Measurements from ENCODE around the gene RALY.

The RALY gene

DNA sequence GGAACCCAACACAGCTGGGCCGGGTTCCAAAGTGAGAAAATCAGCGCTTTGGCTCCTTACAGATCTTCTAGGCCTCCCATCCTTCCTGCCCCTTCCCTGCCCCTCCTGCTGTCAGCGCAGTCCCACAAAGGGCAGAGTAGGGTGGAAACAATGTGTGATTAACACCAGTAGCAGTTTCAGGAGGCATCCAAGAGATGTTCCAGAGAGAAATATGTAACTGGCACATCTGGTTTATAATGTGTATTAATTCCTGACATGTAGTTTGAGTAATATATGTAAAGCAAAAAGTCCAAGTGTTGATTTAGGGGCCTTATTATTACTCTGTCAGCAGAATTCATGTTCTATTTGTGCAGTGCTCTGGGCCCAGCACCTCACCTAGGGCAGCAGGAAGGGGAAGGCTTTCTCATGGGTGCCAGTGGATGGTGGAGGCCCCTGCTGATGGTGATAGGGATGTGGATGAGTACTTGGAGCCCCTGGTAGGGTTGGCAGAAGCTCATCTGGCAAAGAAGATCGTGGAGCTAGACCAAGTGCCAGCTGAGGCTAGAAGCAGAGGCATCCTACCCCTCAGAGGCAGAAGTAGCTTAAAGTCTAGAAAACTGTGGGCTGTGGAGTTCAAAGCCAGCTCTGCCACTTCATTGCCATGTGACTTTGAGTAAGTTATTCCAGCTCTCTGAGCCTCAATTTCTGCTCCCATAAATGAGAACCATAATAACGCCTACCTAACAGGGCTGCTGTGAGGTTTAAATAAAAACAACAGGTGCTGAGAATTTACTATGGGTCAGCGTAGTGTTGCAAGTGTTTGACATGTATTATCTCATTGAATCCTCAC lies 22.4 kb upstream of the RALY start:
- H3K4me3 ChIP-seq (IDR thresholded peaks at IDR 0.05; ENCODE audit: insufficient read depth, low read depth, low read length), result no peak overlapping the region
- peaks cover 40% of the 10 kb centered on the region for H3K4me1 ChIP-seq (ENCODE audit: low read depth, poor library complexity, severe bottlenecking)
- H4K20me1 ChIP-seq (ENCODE audit: insufficient read depth), result no peaks in the 10 kb centered on the region
- TF ChIP-seq, protein P1, sequence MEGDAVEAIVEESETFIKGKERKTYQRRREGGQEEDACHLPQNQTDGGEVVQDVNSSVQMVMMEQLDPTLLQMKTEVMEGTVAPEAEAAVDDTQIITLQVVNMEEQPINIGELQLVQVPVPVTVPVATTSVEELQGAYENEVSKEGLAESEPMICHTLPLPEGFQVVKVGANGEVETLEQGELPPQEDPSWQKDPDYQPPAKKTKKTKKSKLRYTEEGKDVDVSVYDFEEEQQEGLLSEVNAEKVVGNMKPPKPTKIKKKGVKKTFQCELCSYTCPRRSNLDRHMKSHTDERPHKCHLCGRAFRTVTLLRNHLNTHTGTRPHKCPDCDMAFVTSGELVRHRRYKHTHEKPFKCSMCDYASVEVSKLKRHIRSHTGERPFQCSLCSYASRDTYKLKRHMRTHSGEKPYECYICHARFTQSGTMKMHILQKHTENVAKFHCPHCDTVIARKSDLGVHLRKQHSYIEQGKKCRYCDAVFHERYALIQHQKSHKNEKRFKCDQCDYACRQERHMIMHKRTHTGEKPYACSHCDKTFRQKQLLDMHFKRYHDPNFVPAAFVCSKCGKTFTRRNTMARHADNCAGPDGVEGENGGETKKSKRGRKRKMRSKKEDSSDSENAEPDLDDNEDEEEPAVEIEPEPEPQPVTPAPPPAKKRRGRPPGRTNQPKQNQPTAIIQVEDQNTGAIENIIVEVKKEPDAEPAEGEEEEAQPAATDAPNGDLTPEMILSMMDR (conservative IDR thresholded peaks at IDR 0.05; ENCODE audit: low read depth, low read length), result no peak
- H3K27ac ChIP-seq, result no peak overlapping the region
- no peak overlapping the region for H3K9ac ChIP-seq
- no peaks in the 10 kb centered on the region for H3K36me3 ChIP-seq (ENCODE audit: insufficient read depth)
- H3K79me2 ChIP-seq (ENCODE audit: insufficient read depth, low read depth), result no peaks in the 10 kb centered on the region
- peak overlapping the region; percentile 20; the same call in 1 of the 2 replicates for H2AFZ ChIP-seq (ENCODE audit: low read depth)
- H3K4me2 ChIP-seq, result no peak overlapping the region
- H3K27me3 ChIP-seq (ENCODE audit: insufficient read depth, low read depth), result no peaks in the 10 kb centered on the region

DNA sequence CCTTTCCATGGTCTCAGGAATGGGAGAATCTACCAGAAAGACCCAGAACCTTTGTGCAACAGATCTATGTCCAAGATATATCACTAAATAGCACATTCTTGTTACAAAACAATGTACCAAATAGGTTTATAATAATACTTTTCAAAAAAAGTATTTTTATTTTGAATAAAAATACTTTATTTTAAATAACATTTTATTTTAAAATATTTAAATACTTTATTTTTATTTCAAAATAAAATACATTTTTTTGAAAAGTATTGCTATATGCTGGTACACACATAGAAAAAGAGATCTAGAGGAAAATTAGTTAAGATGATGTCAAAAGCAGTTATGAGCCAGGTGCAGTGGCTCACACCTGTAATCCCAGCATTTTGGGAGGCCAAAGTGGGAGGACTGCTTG lies 16.8 kb upstream of the RALY start:
- Histone ChIP-seq H3K79me2 (ENCODE audit: insufficient read depth, low read depth) (no peaks in the 10 kb centered on the region), H3K27ac (no peak overlapping the region), H3K4me2 (no peak overlapping the region), H3K4me3 (IDR thresholded peaks at IDR 0.05; ENCODE audit: insufficient read depth, low read depth, low read length) (no peak overlapping the region), H2AFZ (ENCODE audit: low read depth) (no peak overlapping the region), H3K4me1 (ENCODE audit: low read depth, poor library complexity, severe bottlenecking) (peaks cover under 1% of the 10 kb centered on the region), H3K9ac (no peak overlapping the region), H3K27me3 (ENCODE audit: insufficient read depth, low read depth) (no peaks in the 10 kb centered on the region), H4K20me1 (ENCODE audit: insufficient read depth) (no peaks in the 10 kb centered on the region), H3K36me3 (ENCODE audit: insufficient read depth) (no peaks in the 10 kb centered on the region)
- TF ChIP-seq, protein P1 (conservative IDR thresholded peaks at IDR 0.05; ENCODE audit: low read depth, low read length), result no peak

DNA sequence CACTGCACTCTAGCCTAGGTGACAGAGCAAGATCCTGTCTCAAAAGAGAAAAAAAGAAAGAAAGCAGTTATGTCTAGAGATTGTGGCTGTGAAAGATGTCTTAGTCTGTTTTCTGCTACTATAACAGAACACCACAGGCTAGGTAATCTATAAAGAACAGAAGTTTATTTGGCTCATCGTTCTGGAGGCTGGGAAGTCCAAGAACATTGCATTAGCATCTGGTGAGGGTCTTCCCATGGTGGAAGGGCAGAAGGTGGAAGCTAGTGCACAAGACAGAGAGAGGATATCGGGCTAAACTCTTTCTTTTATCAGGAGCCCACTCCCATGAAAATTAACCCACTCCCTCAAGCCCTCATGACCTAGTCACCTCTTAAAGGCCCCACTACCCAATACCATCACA lies 16.2 kb upstream of the RALY start:
- Histone ChIP-seq H4K20me1 (ENCODE audit: insufficient read depth) (no peaks in the 10 kb centered on the region), H3K27me3 (ENCODE audit: insufficient read depth, low read depth) (no peaks in the 10 kb centered on the region), H3K4me2 (no peak overlapping the region), H3K9ac (no peak overlapping the region), H3K36me3 (ENCODE audit: insufficient read depth) (no peaks in the 10 kb centered on the region), H3K27ac (no peak overlapping the region), H2AFZ (ENCODE audit: low read depth) (no peak overlapping the region), H3K4me1 (ENCODE audit: low read depth, poor library complexity, severe bottlenecking) (no peaks in the 10 kb centered on the region), H3K4me3 (IDR thresholded peaks at IDR 0.05; ENCODE audit: insufficient read depth, low read depth, low read length) (no peak overlapping the region), H3K79me2 (ENCODE audit: insufficient read depth, low read depth) (no peaks in the 10 kb centered on the region)
- TF ChIP-seq, protein P1 (conservative IDR thresholded peaks at IDR 0.05; ENCODE audit: low read depth, low read length), result no peak

DNA sequence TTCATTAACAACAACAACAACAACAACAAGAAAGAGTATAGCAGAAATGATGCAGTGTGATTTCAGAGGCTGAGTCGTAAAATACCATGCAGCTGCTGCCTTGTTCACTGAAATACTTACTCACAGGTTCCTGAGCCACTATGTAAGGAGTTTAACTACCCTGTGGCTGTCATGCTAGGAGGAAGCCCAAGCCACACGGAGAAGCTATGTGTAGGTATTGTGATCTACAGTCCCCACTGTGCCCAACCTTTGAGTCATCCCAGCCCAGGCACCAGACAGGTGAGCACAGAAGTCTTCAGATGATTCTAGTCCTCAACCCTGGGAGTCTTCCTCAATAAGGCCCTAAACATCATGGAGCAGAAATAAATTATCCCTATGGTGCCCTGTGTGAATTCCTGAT lies 14.6 kb upstream of the RALY start:
- Histone ChIP-seq H3K36me3 (ENCODE audit: insufficient read depth) (no peaks in the 10 kb centered on the region), H4K20me1 (ENCODE audit: insufficient read depth) (no peaks in the 10 kb centered on the region), H3K4me3 (IDR thresholded peaks at IDR 0.05; ENCODE audit: insufficient read depth, low read depth, low read length) (no peak overlapping the region), H3K27ac (no peak overlapping the region), H3K4me1 (ENCODE audit: low read depth, poor library complexity, severe bottlenecking) (no peaks in the 10 kb centered on the region), H3K27me3 (ENCODE audit: insufficient read depth, low read depth) (no peaks in the 10 kb centered on the region), H3K79me2 (ENCODE audit: insufficient read depth, low read depth) (no peaks in the 10 kb centered on the region), H3K9ac (no peak overlapping the region), H2AFZ (ENCODE audit: low read depth) (no peak overlapping the region), H3K4me2 (no peak overlapping the region)
- TF ChIP-seq, protein P1 (conservative IDR thresholded peaks at IDR 0.05; ENCODE audit: low read depth, low read length), result no peak

Data from KMS-11 (cell line).